CD4-positive, alpha-beta T cell treated with Interleukin-15 for 4 hours (primary cell): ENCODE measurements around the gene TOR1B.

Experiments used
- DNase-seq: peaks from one replicate; pipeline ENCODE4 v3.0.0-alpha.2; 2020; ENCODE audit warnings: low spot score

The TOR1B gene

DNA sequence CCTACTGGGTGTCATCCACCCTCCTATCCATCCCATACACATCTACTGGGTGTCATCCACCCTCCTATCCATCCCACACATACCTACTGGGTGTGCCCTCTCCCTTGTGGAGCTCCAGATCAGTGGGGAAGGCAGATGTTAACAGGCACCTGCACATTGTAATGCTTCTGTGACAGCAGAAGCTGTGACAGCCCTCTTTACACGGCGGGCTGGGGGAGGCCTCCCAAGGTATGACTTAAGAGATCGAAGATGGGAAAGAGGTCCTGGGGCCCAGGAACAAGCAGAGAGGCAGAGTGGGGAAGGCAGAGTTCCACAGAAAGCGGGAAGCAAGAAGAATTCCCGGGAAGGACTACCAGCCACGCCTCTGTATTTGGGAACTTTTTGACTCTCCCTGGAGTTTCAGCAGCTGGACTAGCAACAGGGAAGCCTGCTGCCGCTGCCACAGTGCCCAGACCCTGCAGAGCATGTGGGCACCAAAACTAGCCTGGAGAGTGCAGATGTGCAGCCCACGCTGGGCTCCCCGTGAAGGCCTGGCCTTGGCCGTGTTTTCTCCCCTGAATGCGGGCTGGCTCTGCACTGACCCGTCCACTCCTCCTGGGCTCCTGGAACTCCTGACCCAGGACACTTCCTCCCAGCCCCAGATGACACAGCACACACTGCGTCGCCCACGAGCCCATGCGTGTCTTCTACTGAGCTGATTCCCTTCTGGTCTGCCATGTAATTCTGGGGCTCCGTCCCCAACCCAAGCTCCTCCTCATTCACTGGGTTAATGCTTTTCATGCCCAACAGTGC lies 11.6 kb downstream of the TOR1B start:
- DNase-seq, result no peak

DNA sequence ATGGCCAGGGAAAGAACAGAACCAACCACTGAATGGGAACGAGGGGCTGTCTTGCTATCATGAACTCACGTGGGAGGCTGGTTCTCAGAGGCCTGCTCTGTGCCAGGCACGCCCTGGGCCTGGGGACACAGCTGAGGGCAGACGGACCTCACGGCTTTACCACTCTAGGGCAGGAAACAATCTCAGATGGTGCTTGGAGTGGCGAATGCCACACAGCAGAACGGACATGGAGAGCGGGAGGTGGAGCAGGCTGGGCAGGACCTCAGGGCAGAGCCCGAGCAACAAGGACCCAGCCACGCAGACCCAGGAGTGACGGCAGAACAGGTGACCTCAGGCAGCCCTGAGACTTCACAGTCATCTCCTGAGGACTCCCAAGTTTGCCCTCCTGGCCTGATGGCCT lies 12.3 kb downstream of the TOR1B start:
- no peak for DNase-seq

GRCh38 chr9:129816501-129817435 lies 13.8 kb downstream of the TOR1B start:
- no peak for DNase-seq

DNA sequence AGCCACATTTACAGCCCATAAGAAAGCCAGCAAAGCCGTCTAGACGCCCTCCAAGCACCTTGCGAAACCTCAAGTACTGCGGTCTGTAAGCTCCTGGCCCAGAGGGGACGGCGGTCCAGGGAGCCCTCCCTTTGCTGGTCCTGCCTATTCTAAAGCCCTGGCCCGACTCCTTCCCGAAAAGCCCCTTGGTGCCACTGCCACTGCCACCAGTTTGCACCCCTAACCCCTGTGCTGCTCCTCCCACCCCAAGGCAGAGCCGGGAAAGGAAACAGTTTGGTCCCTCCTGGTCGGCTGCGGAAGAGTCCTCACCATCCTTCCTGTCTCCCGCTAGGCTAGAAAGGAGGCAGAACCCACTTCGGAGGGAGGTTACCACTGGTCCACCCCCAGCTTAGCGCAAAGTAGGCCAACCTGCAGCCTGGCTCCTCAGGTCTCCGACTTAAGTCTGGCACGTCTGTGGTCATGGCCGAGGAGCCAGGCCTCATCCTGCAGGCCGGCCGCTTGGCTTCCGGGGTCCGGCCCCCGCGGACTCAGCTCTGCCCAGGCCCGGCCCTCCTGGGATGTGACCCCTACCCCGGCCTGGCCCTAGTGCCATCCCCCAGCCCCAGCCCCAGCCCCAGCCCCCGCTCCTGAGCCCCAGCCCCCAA lies 20.0 kb downstream of the TOR1B start:
- no peak for DNase-seq

DNA sequence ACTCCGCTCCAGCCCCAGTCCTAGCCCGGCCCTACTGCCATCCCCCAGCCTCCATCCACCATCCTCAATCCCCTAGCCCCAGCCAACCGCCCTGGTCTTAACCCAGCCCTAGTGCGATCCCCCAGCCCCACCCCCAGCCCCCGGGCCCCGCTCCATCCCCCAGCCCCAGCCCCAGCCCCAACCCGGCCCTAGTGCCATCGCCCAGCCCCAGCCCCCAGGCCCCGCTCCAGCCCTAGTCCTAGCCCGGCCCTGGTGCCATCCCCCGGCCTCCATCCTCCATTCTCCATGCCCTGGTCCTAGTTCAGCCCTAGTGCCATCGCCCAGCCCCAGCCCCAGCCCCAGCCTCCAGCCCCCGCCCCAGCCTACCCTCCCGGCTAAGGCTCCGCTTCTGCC lies 20.6 kb downstream of the TOR1B start:
- no peak for DNase-seq

DNA sequence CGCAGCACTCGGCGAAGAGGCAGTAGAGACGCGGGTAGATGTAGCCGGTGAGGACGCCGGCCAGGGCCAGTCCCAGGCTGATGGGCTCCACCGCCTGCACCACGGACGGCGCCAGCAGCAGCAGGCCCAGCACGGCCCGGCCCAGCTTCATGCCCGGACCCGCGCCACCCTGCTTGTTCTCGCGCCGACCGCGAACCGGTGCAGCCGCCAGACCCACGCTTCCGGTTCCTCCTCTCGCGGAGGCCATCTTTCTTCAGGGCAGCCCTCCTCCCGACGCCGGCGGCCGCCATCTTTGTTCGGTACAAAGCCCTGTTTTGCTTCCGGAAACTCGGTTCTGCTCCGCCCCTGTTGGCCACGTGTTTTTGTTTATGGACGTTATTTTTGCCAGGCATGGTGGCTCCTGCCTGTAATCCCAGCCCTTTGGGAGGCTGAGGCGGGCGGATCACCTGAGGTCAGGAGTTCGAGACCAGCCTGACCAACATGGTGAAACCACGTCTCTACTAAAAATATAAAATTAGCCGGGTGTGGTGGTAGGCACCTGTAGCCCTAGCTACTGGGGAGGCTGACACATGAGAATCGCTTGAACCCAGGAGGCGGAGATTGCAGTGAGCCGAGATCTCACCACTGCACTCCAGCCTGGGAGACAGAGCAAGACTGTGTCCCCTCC lies 21.1 kb downstream of the TOR1B start, which contains the start of gene TOR1A:
TOR1A (minus strand) TSS at position 202 of the 667 bp plus-strand sequence; CDS start at position 151, 51 bp downstream.
- DNase-seq, result peak; percentile 91

DNA sequence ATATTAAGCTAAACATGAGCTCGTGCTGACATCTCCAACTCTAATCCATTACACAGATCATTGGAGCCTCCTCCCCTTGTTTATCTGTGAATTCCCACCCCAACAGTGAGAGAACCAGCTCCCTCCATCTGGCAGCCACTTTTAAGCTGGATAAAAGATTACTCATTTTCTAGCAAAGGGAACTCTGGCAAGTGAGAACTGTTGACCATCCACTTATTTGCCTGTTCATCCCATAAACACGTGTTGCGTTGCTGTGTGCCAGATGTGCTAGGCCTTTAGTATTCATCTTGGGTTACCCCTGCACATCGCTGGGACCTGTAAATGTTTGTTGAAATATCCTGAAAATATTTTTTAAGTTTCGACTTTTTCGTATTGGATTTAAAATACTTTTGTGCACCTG lies 23.4 kb downstream of the TOR1B start:
- no peak for DNase-seq

DNA sequence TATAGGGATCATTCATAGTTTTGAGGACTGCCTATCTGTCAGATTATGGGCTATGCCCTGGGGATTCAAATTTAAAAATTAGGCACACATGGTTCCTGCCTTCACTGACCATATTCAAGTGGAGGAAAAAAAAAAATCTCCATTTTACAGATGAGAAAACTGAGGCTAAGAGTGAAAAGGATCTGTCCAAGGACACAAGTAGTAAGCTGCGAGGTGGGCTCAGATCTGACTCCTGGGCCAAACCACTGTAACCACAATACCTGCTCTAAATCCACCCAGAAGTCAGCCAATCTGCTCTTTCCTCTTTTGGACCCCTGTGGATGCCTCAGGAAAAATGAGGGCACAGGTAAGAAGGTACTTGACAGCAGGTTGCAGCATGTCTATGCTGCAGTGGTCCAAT lies 23.8 kb downstream of the TOR1B start:
- no peak for DNase-seq

GRCh38 chr9:129828051-129828450 lies 25.1 kb downstream of the TOR1B start:
- DNase-seq, result no peak

GRCh38 chr9:129828969-129829368 lies 26.0 kb downstream of the TOR1B start:
- DNase-seq, result no peak

GRCh38 chr9:129832982-129833381 lies 30.0 kb downstream of the TOR1B start:
- DNase-seq, result no peak

DNA sequence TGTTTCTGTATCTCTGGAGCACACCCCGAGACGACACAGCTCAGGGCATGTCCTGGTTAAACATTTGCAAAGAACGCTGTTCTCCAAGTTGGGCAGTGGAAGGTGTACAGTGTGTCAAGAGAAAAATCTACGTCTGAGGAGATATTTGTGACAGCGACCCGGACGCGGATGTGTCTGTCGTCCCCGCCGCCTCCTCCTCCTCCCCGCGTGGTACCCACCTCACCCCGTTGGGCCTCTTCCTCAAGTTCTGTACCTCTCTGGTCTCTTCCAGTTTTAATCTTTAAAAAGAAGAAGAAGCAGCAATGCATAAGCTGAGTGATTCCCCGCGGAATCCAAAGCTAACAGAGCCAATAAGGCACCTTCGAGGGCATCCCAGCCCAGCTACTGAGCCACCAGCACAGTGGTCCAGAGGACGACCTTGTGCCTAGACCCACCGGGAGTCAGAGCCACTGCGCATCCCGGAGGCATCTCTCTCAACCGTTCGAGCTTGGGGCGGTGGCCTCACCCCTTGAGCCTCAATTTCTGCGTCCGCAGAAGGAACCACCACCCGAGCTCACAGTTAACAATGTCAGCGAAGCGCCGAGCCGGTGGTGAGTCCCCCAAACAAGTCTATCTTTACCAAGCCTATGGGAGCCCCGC lies 31.6 kb downstream of the TOR1B start:
- DNase-seq, result peak; percentile 38

DNA sequence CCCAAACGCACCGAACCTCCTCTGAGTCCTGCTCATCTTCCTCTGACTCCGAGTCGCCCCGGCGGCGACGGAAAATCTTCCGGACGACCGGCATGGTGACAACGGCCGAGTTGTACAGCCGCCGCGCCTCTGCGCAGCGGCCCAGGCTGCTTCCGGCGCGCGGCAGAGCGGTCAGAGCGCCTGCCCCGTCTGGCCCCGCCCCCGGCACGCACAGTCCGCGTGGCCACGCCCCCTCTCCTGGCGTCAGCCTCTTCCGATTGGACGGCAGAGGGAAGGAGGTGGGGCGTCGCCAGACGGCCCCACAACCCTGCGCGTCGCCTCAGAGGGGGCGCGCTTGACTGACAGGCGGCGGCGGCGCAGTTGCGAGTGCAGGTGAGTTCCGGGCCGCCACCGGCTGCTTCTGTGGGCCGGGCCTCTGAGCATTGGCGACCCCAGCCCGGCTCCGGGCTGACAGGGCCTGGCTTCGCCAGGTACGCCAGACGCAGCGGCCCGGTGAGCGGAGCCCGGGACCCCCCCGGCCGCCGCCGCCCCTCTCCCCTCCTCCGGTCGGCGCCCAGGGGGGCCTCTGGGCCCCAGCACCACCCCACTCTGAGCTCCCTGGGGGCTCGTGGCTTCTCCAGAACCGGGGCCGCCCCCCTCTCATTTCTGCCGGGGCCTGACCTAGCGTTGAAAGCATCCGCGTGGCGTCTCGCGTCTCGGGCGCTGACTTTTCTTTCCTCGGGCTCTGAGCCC lies 32.3 kb downstream of the TOR1B start, which contains the start of the genes C9orf78 and USP20:
C9orf78 (minus strand) TSS at position 148 of the 732 bp plus-strand sequence; CDS start at position 94, 54 bp downstream.
USP20 (plus strand) TSS at position 331 of the 732 bp plus-strand sequence. CDS start 17,098 bp downstream, outside the sequence.
- DNase-seq, result peak; percentile 97

DNA sequence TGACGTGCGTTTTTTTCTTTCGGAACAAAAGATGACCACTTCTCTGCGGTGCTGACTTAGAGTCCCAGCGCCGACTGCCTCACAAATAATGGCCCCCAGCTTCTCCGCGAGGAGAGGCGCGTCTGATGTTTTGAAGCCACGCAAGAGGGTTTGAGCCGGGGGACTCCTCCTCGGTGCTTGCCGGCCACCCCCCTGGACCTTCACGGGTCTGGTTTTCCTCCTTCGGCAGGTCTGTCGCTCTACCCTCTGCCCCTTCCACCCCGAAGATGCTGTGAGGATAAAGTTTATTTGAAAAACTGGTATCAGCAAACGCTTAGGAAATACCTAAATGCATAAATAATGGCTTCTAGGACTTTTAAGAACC lies 32.9 kb downstream of the TOR1B start:
- DNase-seq, result no peak

- peak; percentile 34 for DNase-seq
These were observed 33.5 kb downstream of the TOR1B start for GRCh38 chr9:129836311-129837007.

- DNase-seq, result peak; percentile 34
These were observed 35.8 kb downstream of the TOR1B start for GRCh38 chr9:129838707-129839259.

- DNase-seq, result no peak
These were observed 36.5 kb downstream of the TOR1B start for GRCh38 chr9:129839324-129840023.

DNA sequence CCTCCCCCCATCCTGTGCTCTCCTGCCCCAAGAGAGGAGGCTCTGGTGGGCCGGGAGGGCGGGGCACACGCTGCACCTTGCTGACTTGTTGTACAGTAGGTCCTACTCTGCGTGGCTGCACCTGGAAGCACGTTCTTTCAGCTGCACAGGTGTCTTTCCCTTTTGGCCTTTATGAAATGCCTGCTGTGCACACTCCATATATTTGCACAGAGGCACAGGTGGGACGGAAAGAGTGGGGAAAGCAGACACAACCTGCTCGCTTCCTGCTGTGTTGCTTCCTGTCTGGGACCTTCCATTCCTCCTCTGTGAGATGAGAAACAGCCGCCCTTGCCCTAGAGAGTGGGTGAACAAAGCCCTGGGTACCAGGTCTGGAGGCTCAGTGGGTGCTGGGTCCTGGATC lies 37.0 kb downstream of the TOR1B start:
- DNase-seq, result no peak

- no peak for DNase-seq
These were observed 38.1 kb downstream of the TOR1B start for GRCh38 chr9:129841071-129841470.
